Measurements from ENCODE around the gene DYNC1I2. TPM values are rescaled to one million over a fixed set of nuclear protein-coding genes. Genes with fewer than 3 reads are reported as not detected.

Gene DYNC1I2
- total RNA-seq, 1 experiment from 2014 or later = 72.8 TPM

- Histone ChIP-seq H3K4me3 (ENCODE audit: low read depth in 2 of 2, low read length in 2 of 2) (no peak overlapping the region), H3K27ac (ENCODE audit: low read length) (no peak overlapping the region), H3K9me3 (ENCODE audit: control insufficient read depth, insufficient read depth, low read depth, low read length) (no peaks in the 10 kb centered on the region), H3K27me3 (ENCODE audit: control insufficient read depth, insufficient read depth, low read length) (no peaks in the 10 kb centered on the region), H3K4me1 (ENCODE audit: control insufficient read depth, insufficient read depth, low read length) (peaks cover 8% of the 10 kb centered on the region; the same call in 1 of the 2 replicates), H3K36me3 (ENCODE audit: control insufficient read depth, insufficient read depth, low read length) (peaks cover 3% of the 10 kb centered on the region; the same call in 1 of the 2 replicates)
- ChIA-PET CTCF (interaction anchor here (0.6 to 1.4 kb wide), 4 partner anchors 10 to 426 kb away, joined by 3 to 7 read pairs (median 3); no protein-coding TSS in a partner anchor), POLR2A (no interaction called here)
- ATAC-seq (no peak), DNase-seq (ENCODE audit: low read depth, low spot score) (no peak)
- TF ChIP-seq POLR2AphosphoS5 (IDR thresholded peaks at IDR 0.05; ENCODE audit: low read depth, low read length) = no peak
- no peak for TF ChIP-seq REST (IDR thresholded peaks at IDR 0.05; ENCODE audit: insufficient read depth in 1 of 2, low read depth in 2 of 2, low read length in 1 of 2)
- no peak for TF ChIP-seq TCF7L2 (IDR thresholded peaks at IDR 0.05; ENCODE audit: low read depth, low read length)
- no peak for TF ChIP-seq SIN3A (IDR thresholded peaks at IDR 0.05; ENCODE audit: borderline replicate concordance, insufficient read depth, low read depth, low read length)
- TF ChIP-seq CTCF (IDR thresholded peaks at IDR 0.05) = no peak
- intact Hi-C loops (cut with micrococcal nuclease; ENCODE audit: unreplicated experiment) (no loop called here), in situ Hi-C loops (cut with HindIII; ENCODE audit: low pct_unique_long_range_greater_than_20kb, low sequenced_read_pairs) (no loop called here)
- no TSS peak for BruUV-seq (replicated peaks)
Observed at GRCh38 chr2:171702781-171703556, 15.7 kb downstream of the DYNC1I2 start.

GRCh38 chr2:171703574-171704347, 16.5 kb downstream of the DYNC1I2 start:
- DNase-seq (ENCODE audit: low read depth, low spot score) (no peak), ATAC-seq (peak; percentile 58; the same call in 1 of the 2 replicates)
- H3K4me3 ChIP-seq (ENCODE audit: low read depth in 2 of 2, low read length in 2 of 2) = no peak overlapping the region
- no peak overlapping the region for H3K27ac ChIP-seq (ENCODE audit: low read length)
- peak; percentile 69; the same call in 1 of the 2 replicates for TF ChIP-seq CTCF (IDR thresholded peaks at IDR 0.05)
- no peak for TF ChIP-seq POLR2AphosphoS5 (IDR thresholded peaks at IDR 0.05; ENCODE audit: low read depth, low read length)
- peaks cover 6% of the 10 kb centered on the region; the same call in 1 of the 2 replicates for H3K36me3 ChIP-seq (ENCODE audit: control insufficient read depth, insufficient read depth, low read length)
- POLR2A ChIA-PET = interaction anchor here (0.6 kb wide), 2 partner anchors 356 to 467 kb away, joined by 3 read pairs; no protein-coding TSS in a partner anchor
- H3K9me3 ChIP-seq (ENCODE audit: control insufficient read depth, insufficient read depth, low read depth, low read length) = no peaks in the 10 kb centered on the region
- in situ Hi-C loops (cut with HindIII; ENCODE audit: low pct_unique_long_range_greater_than_20kb, low sequenced_read_pairs) = no loop called here
- H3K27me3 ChIP-seq (ENCODE audit: control insufficient read depth, insufficient read depth, low read length) = no peaks in the 10 kb centered on the region
- intact Hi-C loops (cut with micrococcal nuclease; ENCODE audit: unreplicated experiment) = no loop called here
- BruUV-seq (replicated peaks) = no TSS peak
- CTCF ChIA-PET = interaction anchor here (0.6 to 1.4 kb wide), 6 partner anchors 11 to 410 kb away, joined by 3 to 6 read pairs (median 4); no protein-coding TSS in a partner anchor
- H3K4me1 ChIP-seq (ENCODE audit: control insufficient read depth, insufficient read depth, low read length) = peaks cover 11% of the 10 kb centered on the region; the same call in 1 of the 2 replicates

Measured in Panc1 (cell line).